ENCODE data around the gene ABCF2.

GRCh38 chr7:151197932-151198331, 29.1 kb downstream of the ABCF2 start:
- no peak for TF ChIP-seq CTCF (IDR thresholded peaks at IDR 0.05)
- no peak for TF ChIP-seq POLR2A (IDR thresholded peaks at IDR 0.05)
